Activated naive CD8-positive, alpha-beta T cell treated with anti-CD3 and anti-CD28 coated beads, Interleukin-2, amount 10 ng/mL, durations not matched to agents 7 days and 5 days (primary cell): ENCODE results near the gene LRRC10B. TPM values are rescaled to one million over a fixed set of nuclear protein-coding genes. Genes with fewer than 3 reads are reported as not detected.

Experiments
- ATAC-seq: fragments of 150-1000 bp; cut with Tn5 transposase; one replicate; pipeline ENCODE4 v1.10.0; 2021; ENCODE audit warnings: low read depth, moderate library complexity
- POLR2A ChIA-PET: fragments of 350-600 bp; sonication (Branson Sonifier 250); formaldehyde crosslinking; loops from one replicate; lab custom pipeline; 2021; ENCODE audit warnings: antibody characterized with exemption; lab: Charles Lee
- DNase-seq: peaks from one replicate; pipeline ENCODE4 v3.0.0; 2021
- H3K27ac Mint-ChIP-seq: one replicate; pipeline ENCODE4 v1.8.0; 2022; ENCODE audit warnings: mild to moderate bottlenecking, mixed read lengths
- H3K27me3 Mint-ChIP-seq: one replicate; pipeline ENCODE4 v1.8.0; 2022; ENCODE audit warnings: mild to moderate bottlenecking, moderate library complexity, mixed read lengths
- H3K36me3 Mint-ChIP-seq: one replicate; pipeline ENCODE4 v1.8.0; 2021; ENCODE audit warnings: mild to moderate bottlenecking, mixed read lengths
- H3K4me1 Mint-ChIP-seq: one replicate; pipeline ENCODE4 v1.8.0; 2021; ENCODE audit warnings: mixed read lengths
- H3K4me3 Mint-ChIP-seq: one replicate; pipeline ENCODE4 v1.8.0; 2022; ENCODE audit warnings: mild to moderate bottlenecking, moderate library complexity, mixed read lengths
- H3K9me3 Mint-ChIP-seq: one replicate; pipeline ENCODE4 v1.8.0; 2021; ENCODE audit warnings: mixed read lengths
- total RNA-seq, 2 experiments: library from RNA; stranded (reverse); gene quantifications; one replicate each; pipeline ENCODE4 v1.2.3, GENCODE V29; 2021

Gene LRRC10B
- total RNA-seq, 2 experiments from 2014 or later: not detected

GRCh38 chr11:61491736-61492395 lies 16.7 kb upstream of the LRRC10B start:
- Mint-ChIP-seq H3K36me3 (no peaks in the 10 kb centered on the region), H3K4me1 (no peaks in the 10 kb centered on the region), H3K27me3 (no peaks in the 10 kb centered on the region), H3K27ac (no peak overlapping the region), H3K4me3 (no peak overlapping the region), H3K9me3 (no peaks in the 10 kb centered on the region)
- ATAC-seq (no peak), DNase-seq (no peak)
- POLR2A ChIA-PET: no interaction called here

- Mint-ChIP-seq H3K36me3 (no peaks in the 10 kb centered on the region), H3K27me3 (no peaks in the 10 kb centered on the region), H3K4me3 (no peak overlapping the region), H3K27ac (no peak overlapping the region), H3K9me3 (no peaks in the 10 kb centered on the region), H3K4me1 (no peaks in the 10 kb centered on the region)
- POLR2A ChIA-PET: no interaction called here
- no peak for ATAC-seq
- DNase-seq: no peak
Measured at GRCh38 chr11:61494381-61494961, 14.1 kb upstream of the LRRC10B start.

- Mint-ChIP-seq H3K9me3 (no peaks in the 10 kb centered on the region), H3K27me3 (no peaks in the 10 kb centered on the region), H3K4me3 (no peak overlapping the region), H3K36me3 (no peaks in the 10 kb centered on the region), H3K4me1 (no peaks in the 10 kb centered on the region), H3K27ac (no peak overlapping the region)
- no peak for DNase-seq
- POLR2A ChIA-PET: interaction anchor here (0.6 kb wide), 1 partner anchor 12 kb away, joined by 4 read pairs; no protein-coding TSS in a partner anchor
- ATAC-seq: no peak
Measured at GRCh38 chr11:61495801-61496601, 12.5 kb upstream of the LRRC10B start.

GRCh38 chr11:61496602-61497400 lies 11.7 kb upstream of the LRRC10B start:
- Mint-ChIP-seq H3K27ac (no peak overlapping the region), H3K36me3 (no peaks in the 10 kb centered on the region), H3K27me3 (no peaks in the 10 kb centered on the region), H3K4me3 (no peak overlapping the region), H3K4me1 (no peaks in the 10 kb centered on the region), H3K9me3 (no peaks in the 10 kb centered on the region)
- POLR2A ChIA-PET: no interaction called here
- DNase-seq (no peak), ATAC-seq (no peak)

- Mint-ChIP-seq H3K4me1 (no peaks in the 10 kb centered on the region), H3K36me3 (no peaks in the 10 kb centered on the region), H3K27ac (no peak overlapping the region), H3K4me3 (no peak overlapping the region), H3K27me3 (no peaks in the 10 kb centered on the region), H3K9me3 (no peaks in the 10 kb centered on the region)
- ATAC-seq (no peak), DNase-seq (no peak)
- POLR2A ChIA-PET: no interaction called here
Measured at GRCh38 chr11:61497473-61497872, 11.1 kb upstream of the LRRC10B start.

- ATAC-seq (no peak), DNase-seq (no peak)
- Mint-ChIP-seq H3K27ac (no peak overlapping the region), H3K4me1 (no peaks in the 10 kb centered on the region), H3K36me3 (no peaks in the 10 kb centered on the region), H3K4me3 (no peak overlapping the region), H3K27me3 (no peaks in the 10 kb centered on the region), H3K9me3 (no peaks in the 10 kb centered on the region)
- POLR2A ChIA-PET: no interaction called here
Measured at GRCh38 chr11:61497876-61498275, 10.7 kb upstream of the LRRC10B start.

GRCh38 chr11:61498767-61499341 lies 9.7 kb upstream of the LRRC10B start:
- POLR2A ChIA-PET: no interaction called here
- Mint-ChIP-seq H3K27ac (no peak overlapping the region), H3K9me3 (no peaks in the 10 kb centered on the region), H3K4me1 (peaks cover 4% of the 10 kb centered on the region), H3K36me3 (no peaks in the 10 kb centered on the region), H3K27me3 (no peaks in the 10 kb centered on the region), H3K4me3 (no peak overlapping the region)
- DNase-seq (no peak), ATAC-seq (no peak)

- Mint-ChIP-seq H3K27ac (no peak overlapping the region), H3K4me3 (no peak overlapping the region), H3K36me3 (no peaks in the 10 kb centered on the region), H3K9me3 (no peaks in the 10 kb centered on the region), H3K4me1 (peaks cover 4% of the 10 kb centered on the region), H3K27me3 (peaks cover under 1% of the 10 kb centered on the region)
- no peak for ATAC-seq
- POLR2A ChIA-PET: no interaction called here
- DNase-seq: no peak
Measured at GRCh38 chr11:61499816-61500491, 8.6 kb upstream of the LRRC10B start.

GRCh38 chr11:61502522-61502921 lies 6.0 kb upstream of the LRRC10B start:
- H3K27me3 Mint-ChIP-seq: peaks cover 23% of the 10 kb centered on the region
- no peak overlapping the region for H3K27ac Mint-ChIP-seq
- POLR2A ChIA-PET: no interaction called here
- ATAC-seq (no peak), DNase-seq (no peak)
- H3K36me3 Mint-ChIP-seq: no peaks in the 10 kb centered on the region
- peaks cover 4% of the 10 kb centered on the region for H3K4me1 Mint-ChIP-seq
- H3K9me3 Mint-ChIP-seq: no peaks in the 10 kb centered on the region
- H3K4me3 Mint-ChIP-seq: no peak overlapping the region

GRCh38 chr11:61503135-61503770 lies 5.3 kb upstream of the LRRC10B start:
- Mint-ChIP-seq H3K27ac (no peak overlapping the region), H3K9me3 (no peaks in the 10 kb centered on the region), H3K27me3 (peaks cover 30% of the 10 kb centered on the region), H3K4me1 (peaks cover 9% of the 10 kb centered on the region), H3K4me3 (no peak overlapping the region), H3K36me3 (no peaks in the 10 kb centered on the region)
- DNase-seq (no peak), ATAC-seq (peak; percentile 20)
- POLR2A ChIA-PET: no interaction called here

- no peaks in the 10 kb centered on the region for H3K36me3 Mint-ChIP-seq
- peaks cover 9% of the 10 kb centered on the region for H3K4me1 Mint-ChIP-seq
- POLR2A ChIA-PET: no interaction called here
- ATAC-seq (no peak), DNase-seq (no peak)
- no peak overlapping the region for H3K27ac Mint-ChIP-seq
- no peaks in the 10 kb centered on the region for H3K9me3 Mint-ChIP-seq
- peaks cover 35% of the 10 kb centered on the region for H3K27me3 Mint-ChIP-seq
- no peak overlapping the region for H3K4me3 Mint-ChIP-seq
Measured at GRCh38 chr11:61505106-61505505, 3.4 kb upstream of the LRRC10B start.

GRCh38 chr11:61505640-61506155 lies 2.9 kb upstream of the LRRC10B start:
- no peaks in the 10 kb centered on the region for H3K9me3 Mint-ChIP-seq
- peaks cover 38% of the 10 kb centered on the region for H3K27me3 Mint-ChIP-seq

More at GRCh38 chr11:61505640-61506155, 2.9 kb upstream of the LRRC10B start:
- Mint-ChIP-seq H3K4me1 (peaks cover 9% of the 10 kb centered on the region), H3K36me3 (no peaks in the 10 kb centered on the region), H3K27ac (no peak overlapping the region), H3K4me3 (no peak overlapping the region)
- no peak for ATAC-seq
- no peak for DNase-seq
- POLR2A ChIA-PET: no interaction called here
